ENCODE measurements around the gene TGM6. TPM values are rescaled to one million over a fixed set of nuclear protein-coding genes. Genes with fewer than 3 reads are reported as not detected.

The TGM6 gene
- polyA plus RNA-seq, 1 donor (not counting 4 experiments of a cell fraction or from before 2014, with no cell fraction given): not detected

- H2AFZ ChIP-seq (ENCODE audit: control insufficient read depth, low read length): no peak overlapping the region
- no peak overlapping the region for H3K9ac ChIP-seq (ENCODE audit: control insufficient read depth, extremely low read depth, insufficient read depth, low read length)
- H3K27me3 ChIP-seq (ENCODE audit: control insufficient read depth, extremely low read depth, insufficient read depth, low read length): no peaks in the 10 kb centered on the region
- no peak overlapping the region for H3K4me3 ChIP-seq (ENCODE audit: control insufficient read depth in 2 of 3, extremely low read depth in 1 of 3, insufficient read depth in 2 of 3, low read depth in 1 of 3, low read length in 3 of 3)
- no peaks in the 10 kb centered on the region for H3K9me1 ChIP-seq (ENCODE audit: control insufficient read depth, extremely low read depth, insufficient read depth, low read length)
- H4K20me1 ChIP-seq (ENCODE audit: control insufficient read depth, extremely low read depth, insufficient read depth, low read length): peaks cover 32% of the 10 kb centered on the region
- H3K36me3 ChIP-seq (ENCODE audit: control insufficient read depth in 2 of 2, extremely low read depth in 1 of 2, insufficient read depth in 2 of 2, low read length in 2 of 2): peaks cover 50 to 68% of the 10 kb centered on the region in 2 experiments
- no peak for FAIRE-seq
- dilution Hi-C loops (cut with MboI; ENCODE audit: extremely low pct_ligation_motif_present, low sequenced_read_pairs): no loop called here
- H3K79me2 ChIP-seq (ENCODE audit: control insufficient read depth, insufficient read depth, low read length): peaks cover 42% of the 10 kb centered on the region
- no peak overlapping the region for H3K27ac ChIP-seq (ENCODE audit: control insufficient read depth, insufficient read depth, low read length)
- H3K4me2 ChIP-seq (ENCODE audit: control insufficient read depth, extremely low read depth, insufficient read depth, low read depth, low read length): no peak overlapping the region
- TF ChIP-seq CTCF (optimal IDR thresholded peaks at IDR 0.05 in 1 of 3, IDR thresholded peaks at IDR 0.05 in 1 of 3, conservative IDR thresholded peaks at IDR 0.05 in 1 of 3; ENCODE audit: extremely low read depth in 1 of 3, insufficient read depth in 2 of 3, low read length in 3 of 3) (no peak), EZH2 (IDR thresholded peaks at IDR 0.05; ENCODE audit: low read length) (no peak)
- peaks cover 9% of the 10 kb centered on the region for H3K4me1 ChIP-seq (ENCODE audit: control insufficient read depth, extremely low read depth, insufficient read depth, low read length)
- DNase-seq (ENCODE audit: low read depth, low spot score): no peak
- H3K9me3 ChIP-seq (ENCODE audit: control insufficient read depth, low read depth, low read length): no peaks in the 10 kb centered on the region
These were observed 83.1 kb downstream of the TGM6 start for GRCh38 chr20:2463616-2464365.

- peaks cover 46 to 66% of the 10 kb centered on the region in 2 experiments for H3K36me3 ChIP-seq (ENCODE audit: control insufficient read depth in 2 of 2, extremely low read depth in 1 of 2, insufficient read depth in 2 of 2, low read length in 2 of 2)
- dilution Hi-C loops (cut with MboI; ENCODE audit: extremely low pct_ligation_motif_present, low sequenced_read_pairs): no loop called here
These were observed 84.4 kb downstream of the TGM6 start for GRCh38 chr20:2465100-2465499.

More at GRCh38 chr20:2465100-2465499, 84.4 kb downstream of the TGM6 start:
- FAIRE-seq: no peak
- no peak overlapping the region for H2AFZ ChIP-seq (ENCODE audit: control insufficient read depth, low read length)
- no peak overlapping the region for H3K27ac ChIP-seq (ENCODE audit: control insufficient read depth, insufficient read depth, low read length)
- no peaks in the 10 kb centered on the region for H3K27me3 ChIP-seq (ENCODE audit: control insufficient read depth, extremely low read depth, insufficient read depth, low read length)
- no peak overlapping the region for H3K4me2 ChIP-seq (ENCODE audit: control insufficient read depth, extremely low read depth, insufficient read depth, low read depth, low read length)
- peaks cover 15% of the 10 kb centered on the region for H3K4me1 ChIP-seq (ENCODE audit: control insufficient read depth, extremely low read depth, insufficient read depth, low read length)
- no peaks in the 10 kb centered on the region for H3K9me3 ChIP-seq (ENCODE audit: control insufficient read depth, low read depth, low read length)
- TF ChIP-seq CTCF (optimal IDR thresholded peaks at IDR 0.05 in 1 of 3, IDR thresholded peaks at IDR 0.05 in 1 of 3, conservative IDR thresholded peaks at IDR 0.05 in 1 of 3; ENCODE audit: extremely low read depth in 1 of 3, insufficient read depth in 2 of 3, low read length in 3 of 3) (no peak), EZH2 (IDR thresholded peaks at IDR 0.05; ENCODE audit: low read length) (no peak)
- no peak overlapping the region for H3K4me3 ChIP-seq (ENCODE audit: control insufficient read depth in 2 of 3, extremely low read depth in 1 of 3, insufficient read depth in 2 of 3, low read depth in 1 of 3, low read length in 3 of 3)
- DNase-seq (ENCODE audit: low read depth, low spot score): no peak
- H4K20me1 ChIP-seq (ENCODE audit: control insufficient read depth, extremely low read depth, insufficient read depth, low read length): peaks cover 39% of the 10 kb centered on the region
- no peak overlapping the region for H3K9ac ChIP-seq (ENCODE audit: control insufficient read depth, extremely low read depth, insufficient read depth, low read length)
- H3K9me1 ChIP-seq (ENCODE audit: control insufficient read depth, extremely low read depth, insufficient read depth, low read length): no peaks in the 10 kb centered on the region
- peaks cover 55% of the 10 kb centered on the region for H3K79me2 ChIP-seq (ENCODE audit: control insufficient read depth, insufficient read depth, low read length)

Data from keratinocyte (primary cell).